ENCODE measurements around the gene KLF9. TPM values are rescaled to one million over a fixed set of nuclear protein-coding genes. Genes with fewer than 3 reads are reported as not detected.

The KLF9 gene
- total RNA-seq, 2 experiments from 2014 or later = 1.9 to 2.3 TPM

DNA sequence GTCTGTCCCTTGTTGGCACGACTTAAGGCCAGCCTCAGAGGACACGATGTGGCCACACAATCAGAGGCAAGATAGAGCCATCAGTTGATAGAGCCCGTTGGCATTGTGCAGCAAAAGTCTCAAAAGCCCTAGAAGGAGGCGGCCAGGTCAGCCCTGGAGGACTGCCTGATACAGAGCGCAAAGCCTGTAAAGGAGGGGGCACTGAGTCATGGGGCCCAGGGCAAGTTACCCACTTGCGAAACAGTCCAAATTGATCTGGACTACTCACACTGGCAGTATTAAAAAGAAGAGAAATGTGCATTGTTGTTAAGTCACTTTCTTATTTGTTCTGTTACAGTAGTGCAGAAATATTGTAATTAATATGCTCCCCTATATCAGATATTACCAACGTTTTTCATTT is 51.5 kb downstream of the KLF9 start:
- no TSS peak for BruUV-seq (replicated peaks)
- H3K9me2 ChIP-seq (ENCODE audit: insufficient read depth, low read length) = no peaks in the 10 kb centered on the region
- no peaks in the 10 kb centered on the region for H3K36me3 ChIP-seq (ENCODE audit: insufficient read depth, low read length)
- H3K4me2 ChIP-seq (ENCODE audit: low read length) = no peak overlapping the region
- no peak overlapping the region for H3K27ac ChIP-seq (ENCODE audit: low read depth, low read length, poor library complexity, severe bottlenecking)
- no peaks in the 10 kb centered on the region for H3K79me2 ChIP-seq (ENCODE audit: insufficient read depth, low read depth, low read length)
- no peak overlapping the region for H3K4me3 ChIP-seq (ENCODE audit: low read depth, low read length, poor library complexity, severe bottlenecking)
- POLR2A ChIA-PET = no interaction called here
- TF ChIP-seq CTCF (conservative IDR thresholded peaks at IDR 0.05; ENCODE audit: low read length) = no peak
- TF ChIP-seq EZH2phosphoT487 (IDR thresholded peaks at IDR 0.05; ENCODE audit: borderline replicate concordance, low read depth, low read length) = no peak
- CTCF ChIA-PET (ENCODE audit: unreplicated experiment) = no interaction called here
- H4K20me1 ChIP-seq (ENCODE audit: insufficient read depth, low read length) = no peaks in the 10 kb centered on the region
- H2AFZ ChIP-seq (ENCODE audit: low read length) = no peak overlapping the region
- intact Hi-C loops (cut with micrococcal nuclease; ENCODE audit: unreplicated experiment) = no loop called here
- no peaks in the 10 kb centered on the region for H3K4me1 ChIP-seq (ENCODE audit: insufficient read depth, low read length, poor library complexity, severe bottlenecking)
- DNase-seq (ENCODE audit: low spot score) = no peak
- no peaks in the 10 kb centered on the region for H3K9me3 ChIP-seq (ENCODE audit: low read length)

GRCh38 chr9:70355801-70356200 is 58.7 kb downstream of the KLF9 start:
- Histone ChIP-seq H4K20me1 (ENCODE audit: insufficient read depth, low read length) (no peaks in the 10 kb centered on the region), H3K9me3 (ENCODE audit: low read length) (no peaks in the 10 kb centered on the region), H3K36me3 (ENCODE audit: insufficient read depth, low read length) (peaks cover 24% of the 10 kb centered on the region), H3K27ac (ENCODE audit: low read depth, low read length, poor library complexity, severe bottlenecking) (no peak overlapping the region), H3K79me2 (ENCODE audit: insufficient read depth, low read depth, low read length) (no peaks in the 10 kb centered on the region), H2AFZ (ENCODE audit: low read length) (no peak overlapping the region), H3K4me2 (ENCODE audit: low read length) (no peak overlapping the region), H3K4me1 (ENCODE audit: insufficient read depth, low read length, poor library complexity, severe bottlenecking) (no peaks in the 10 kb centered on the region), H3K9me2 (ENCODE audit: insufficient read depth, low read length) (no peaks in the 10 kb centered on the region), H3K4me3 (ENCODE audit: low read depth, low read length, poor library complexity, severe bottlenecking) (no peak overlapping the region)
- no TSS peak for BruUV-seq (replicated peaks)
- ChIA-PET CTCF (ENCODE audit: unreplicated experiment) (no interaction called here), POLR2A (no interaction called here)
- TF ChIP-seq EZH2phosphoT487 (IDR thresholded peaks at IDR 0.05; ENCODE audit: borderline replicate concordance, low read depth, low read length) (no peak), CTCF (conservative IDR thresholded peaks at IDR 0.05; ENCODE audit: low read length) (no peak)
- no peak for DNase-seq (ENCODE audit: low spot score)
- intact Hi-C loops (cut with micrococcal nuclease; ENCODE audit: unreplicated experiment) = no loop called here

DNA sequence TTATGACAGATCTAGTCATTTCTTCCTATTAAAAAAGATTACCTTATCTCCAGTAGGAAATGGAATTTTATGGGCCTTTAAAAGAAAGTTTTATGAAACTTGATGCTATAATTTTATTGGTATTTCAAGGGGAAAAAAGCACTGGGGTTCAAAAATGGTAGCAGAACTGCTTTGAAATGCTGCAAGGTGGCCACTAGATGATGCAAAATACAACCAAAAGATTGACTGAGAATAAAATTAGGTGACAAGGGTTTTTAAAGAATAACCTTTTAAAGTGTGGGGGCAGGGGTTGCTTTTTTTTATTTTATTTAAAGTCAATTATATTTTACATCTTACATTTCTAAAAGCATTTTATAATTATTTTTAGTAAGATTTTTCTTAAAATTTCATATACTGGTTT is 61.7 kb downstream of the KLF9 start:
- no peaks in the 10 kb centered on the region for H3K79me2 ChIP-seq (ENCODE audit: insufficient read depth, low read depth, low read length)
- peaks cover 50% of the 10 kb centered on the region for H3K36me3 ChIP-seq (ENCODE audit: insufficient read depth, low read length)
- no peak for TF ChIP-seq EZH2phosphoT487 (IDR thresholded peaks at IDR 0.05; ENCODE audit: borderline replicate concordance, low read depth, low read length)
- peak; percentile 37; the same call in 1 of the 2 replicates for TF ChIP-seq CTCF (conservative IDR thresholded peaks at IDR 0.05; ENCODE audit: low read length)
- CTCF ChIA-PET (ENCODE audit: unreplicated experiment) = no interaction called here
- H3K4me1 ChIP-seq (ENCODE audit: insufficient read depth, low read length, poor library complexity, severe bottlenecking) = no peaks in the 10 kb centered on the region
- no TSS peak for BruUV-seq (replicated peaks)
- no peak overlapping the region for H2AFZ ChIP-seq (ENCODE audit: low read length)
- no peak overlapping the region for H3K4me3 ChIP-seq (ENCODE audit: low read depth, low read length, poor library complexity, severe bottlenecking)
- no peak for DNase-seq (ENCODE audit: low spot score)
- H4K20me1 ChIP-seq (ENCODE audit: insufficient read depth, low read length) = no peaks in the 10 kb centered on the region
- H3K27ac ChIP-seq (ENCODE audit: low read depth, low read length, poor library complexity, severe bottlenecking) = no peak overlapping the region
- H3K9me3 ChIP-seq (ENCODE audit: low read length) = no peaks in the 10 kb centered on the region
- no peak overlapping the region for H3K4me2 ChIP-seq (ENCODE audit: low read length)
- no peaks in the 10 kb centered on the region for H3K9me2 ChIP-seq (ENCODE audit: insufficient read depth, low read length)
- POLR2A ChIA-PET = no interaction called here
- intact Hi-C loops (cut with micrococcal nuclease; ENCODE audit: unreplicated experiment) = no loop called here

Measured in OCI-LY7 (cell line).